ENCODE measurements around the gene SLC2A2. TPM values are rescaled to one million over a fixed set of nuclear protein-coding genes. Genes with fewer than 3 reads are reported as not detected.

Gene SLC2A2
- total RNA-seq, 5 donors from 2014 or later (not counting 1 experiment from before 2014, with no cell fraction given) = 0.16 to 0.29 TPM; not detected in 3

- DNase-seq = no peak
- Mint-ChIP-seq H3K4me3 (no peak overlapping the region), H3K27me3 (peaks cover 10 to 25% of the 10 kb centered on the region in 2 donors), H3K27ac (no peak overlapping the region), H3K36me3 (no peaks in the 10 kb centered on the region), H3K4me1 (no peaks in the 10 kb centered on the region), H3K9me3 (no peaks in the 10 kb centered on the region)
- CTCF ChIA-PET = interaction anchor here in 1 of 2 donors (1.0 kb wide), 1 partner anchor 8 kb away, joined by 3 read pairs; no protein-coding TSS in a partner anchor
- H3K27me3 ChIP-seq (replicated peaks in 1 of 2; ENCODE audit: control insufficient read depth in 2 of 2, extremely low read depth in 1 of 2, insufficient read depth in 2 of 2, low read length in 1 of 2) = no peaks in the 10 kb centered on the region
- H3K4me3 ChIP-seq (ENCODE audit: control insufficient read depth in 1 of 2, extremely low read depth in 1 of 2, low read length in 1 of 2) = no peak overlapping the region
- no peaks in the 10 kb centered on the region for H3K4me1 ChIP-seq (ENCODE audit: control insufficient read depth in 1 of 2, extremely low read depth in 1 of 2, insufficient read depth in 2 of 2, low read length in 2 of 2)
- ATAC-seq (replicated peaks in 1 of 4) = no peak
- POLR2A ChIA-PET = no interaction called here
- H3K36me3 ChIP-seq (ENCODE audit: control insufficient read depth in 2 of 2, extremely low read depth in 1 of 2, insufficient read depth in 1 of 2, low read length in 1 of 2) = no peaks in the 10 kb centered on the region
- no peaks in the 10 kb centered on the region for H3K9me3 ChIP-seq
- no peak overlapping the region for H3K27ac ChIP-seq (ENCODE audit: low read length)
Observed at GRCh38 chr3:170956647-170957046, 69.9 kb downstream of the SLC2A2 start.

GRCh38 chr3:170953736-170954135 lies 72.8 kb downstream of the SLC2A2 start:
- H3K27me3 Mint-ChIP-seq = peaks cover 10 to 19% of the 10 kb centered on the region in 2 donors
- Histone ChIP-seq H3K36me3 (ENCODE audit: control insufficient read depth in 2 of 2, extremely low read depth in 1 of 2, insufficient read depth in 1 of 2, low read length in 1 of 2) (no peaks in the 10 kb centered on the region), H3K4me1 (ENCODE audit: control insufficient read depth in 1 of 2, extremely low read depth in 1 of 2, insufficient read depth in 2 of 2, low read length in 2 of 2) (no peaks in the 10 kb centered on the region), H3K27me3 (replicated peaks in 1 of 2; ENCODE audit: control insufficient read depth in 2 of 2, extremely low read depth in 1 of 2, insufficient read depth in 2 of 2, low read length in 1 of 2) (no peaks in the 10 kb centered on the region), H3K4me3 (ENCODE audit: control insufficient read depth in 1 of 2, extremely low read depth in 1 of 2, low read length in 1 of 2) (no peak overlapping the region), H3K9me3 (no peaks in the 10 kb centered on the region), H3K27ac (ENCODE audit: low read length) (no peak overlapping the region)
- ATAC-seq (replicated peaks in 1 of 4) = no peak
- DNase-seq = no peak
- no peaks in the 10 kb centered on the region for H3K36me3 Mint-ChIP-seq
- ChIA-PET CTCF (interaction anchor here in 1 of 2 donors (0.6 kb wide), 1 partner anchor 107 kb away, joined by 3 read pairs; no protein-coding TSS in a partner anchor), POLR2A (interaction anchor here in 1 of 2 donors (0.6 kb wide), 1 partner anchor 427 kb away, joined by 3 read pairs; no protein-coding TSS in a partner anchor)
- H3K4me3 Mint-ChIP-seq = no peak overlapping the region
- no peaks in the 10 kb centered on the region for H3K4me1 Mint-ChIP-seq
- H3K9me3 Mint-ChIP-seq = no peaks in the 10 kb centered on the region
- WGBS (ENCODE audit: insufficient coverage) = 89% methylated on average over 7 of the region's 12 CpGs
- no peak overlapping the region for H3K27ac Mint-ChIP-seq

- Histone ChIP-seq H3K9me3 (no peaks in the 10 kb centered on the region), H3K4me3 (ENCODE audit: control insufficient read depth in 1 of 2, extremely low read depth in 1 of 2, low read length in 1 of 2) (no peak overlapping the region), H3K36me3 (ENCODE audit: control insufficient read depth in 2 of 2, extremely low read depth in 1 of 2, insufficient read depth in 1 of 2, low read length in 1 of 2) (no peaks in the 10 kb centered on the region), H3K27me3 (replicated peaks in 1 of 2; ENCODE audit: control insufficient read depth in 2 of 2, extremely low read depth in 1 of 2, insufficient read depth in 2 of 2, low read length in 1 of 2) (no peaks in the 10 kb centered on the region), H3K4me1 (ENCODE audit: control insufficient read depth in 1 of 2, extremely low read depth in 1 of 2, insufficient read depth in 2 of 2, low read length in 2 of 2) (no peaks in the 10 kb centered on the region), H3K27ac (ENCODE audit: low read length) (no peak overlapping the region)
- Mint-ChIP-seq H3K4me1 (no peaks in the 10 kb centered on the region), H3K27ac (no peak overlapping the region), H3K4me3 (no peak overlapping the region), H3K9me3 (no peaks in the 10 kb centered on the region), H3K27me3 (peaks cover 13 to 22% of the 10 kb centered on the region in 2 donors), H3K36me3 (no peaks in the 10 kb centered on the region)
- 88% methylated on average over 11 of the region's 13 CpGs for WGBS (ENCODE audit: insufficient coverage)
- DNase-seq (no peak), ATAC-seq (replicated peaks in 1 of 4) (no peak)
- ChIA-PET CTCF (no interaction called here), POLR2A (no interaction called here)
Observed at GRCh38 chr3:170953229-170953628, 73.3 kb downstream of the SLC2A2 start.

GRCh38 chr3:170949211-170949610 lies 77.3 kb downstream of the SLC2A2 start:
- H3K36me3 ChIP-seq (ENCODE audit: control insufficient read depth in 2 of 2, extremely low read depth in 1 of 2, insufficient read depth in 1 of 2, low read length in 1 of 2) = no peaks in the 10 kb centered on the region
- no peak overlapping the region for H3K4me3 ChIP-seq (ENCODE audit: control insufficient read depth in 1 of 2, extremely low read depth in 1 of 2, low read length in 1 of 2)
- Mint-ChIP-seq H3K4me3 (no peak overlapping the region), H3K27me3 (peaks cover 28 to 32% of the 10 kb centered on the region in 2 donors), H3K27ac (no peak overlapping the region), H3K36me3 (no peaks in the 10 kb centered on the region), H3K9me3 (no peaks in the 10 kb centered on the region), H3K4me1 (no peaks in the 10 kb centered on the region)
- peaks cover 0 to 12% of the 10 kb centered on the region in 2 experiments for H3K27me3 ChIP-seq (replicated peaks in 1 of 2; ENCODE audit: control insufficient read depth in 2 of 2, extremely low read depth in 1 of 2, insufficient read depth in 2 of 2, low read length in 1 of 2)
- POLR2A ChIA-PET = interaction anchor here in 1 of 2 donors (0.7 kb wide), 1 partner anchor 573 kb away, joined by 3 read pairs; no protein-coding TSS in a partner anchor
- WGBS (ENCODE audit: insufficient coverage) = 72% methylated on average over 2 of the region's 2 CpGs
- ATAC-seq (replicated peaks in 1 of 4) = no peak
- no peak for DNase-seq
- H3K4me1 ChIP-seq (ENCODE audit: control insufficient read depth in 1 of 2, extremely low read depth in 1 of 2, insufficient read depth in 2 of 2, low read length in 2 of 2) = no peaks in the 10 kb centered on the region
- H3K9me3 ChIP-seq = no peaks in the 10 kb centered on the region
- CTCF ChIA-PET = no interaction called here
- no peak overlapping the region for H3K27ac ChIP-seq (ENCODE audit: low read length)

GRCh38 chr3:170947018-170947769 lies 79.3 kb downstream of the SLC2A2 start:
- H3K4me3 ChIP-seq (ENCODE audit: control insufficient read depth in 1 of 2, extremely low read depth in 1 of 2, low read length in 1 of 2) = no peak overlapping the region
- no peaks in the 10 kb centered on the region for H3K9me3 ChIP-seq
- H3K36me3 ChIP-seq (ENCODE audit: control insufficient read depth in 2 of 2, extremely low read depth in 1 of 2, insufficient read depth in 1 of 2, low read length in 1 of 2) = no peaks in the 10 kb centered on the region
- H3K27ac Mint-ChIP-seq = no peak overlapping the region
- 93% methylated on average over 23 of the region's 25 CpGs for WGBS (ENCODE audit: insufficient coverage)
- ChIA-PET CTCF (interaction anchor here in 1 of 2 donors (0.6 kb wide), 1 partner anchor 1042 kb away, joined by 3 read pairs; no protein-coding TSS in a partner anchor), POLR2A (no interaction called here)
- H3K4me3 Mint-ChIP-seq = no peak overlapping the region
- H3K9me3 Mint-ChIP-seq = peaks cover 0 to 4% (median 0%) of the 10 kb centered on the region in 3 donors
- H3K27ac ChIP-seq (ENCODE audit: low read length) = no peak overlapping the region
- H3K4me1 Mint-ChIP-seq = no peaks in the 10 kb centered on the region
- DNase-seq (no peak), ATAC-seq (replicated peaks in 1 of 4) (no peak)
- H3K27me3 ChIP-seq (replicated peaks in 1 of 2; ENCODE audit: control insufficient read depth in 2 of 2, extremely low read depth in 1 of 2, insufficient read depth in 2 of 2, low read length in 1 of 2) = peaks cover 0 to 12% of the 10 kb centered on the region in 2 experiments
- H3K27me3 Mint-ChIP-seq = peaks cover 29 to 36% of the 10 kb centered on the region in 2 donors
- no peaks in the 10 kb centered on the region for H3K4me1 ChIP-seq (ENCODE audit: control insufficient read depth in 1 of 2, extremely low read depth in 1 of 2, insufficient read depth in 2 of 2, low read length in 2 of 2)
- no peaks in the 10 kb centered on the region for H3K36me3 Mint-ChIP-seq
